ENCODE measurements around the gene RAD51. TPM values are rescaled to one million over a fixed set of nuclear protein-coding genes. Genes with fewer than 3 reads are reported as not detected.
A peak's percentile ranks its signal among the peaks of the same experiment; 100 is the strongest.

RAD51 gene
- total RNA-seq, 4 donors from 2014 or later: 0.64 to 2.2 (median 1.1) TPM

DNA sequence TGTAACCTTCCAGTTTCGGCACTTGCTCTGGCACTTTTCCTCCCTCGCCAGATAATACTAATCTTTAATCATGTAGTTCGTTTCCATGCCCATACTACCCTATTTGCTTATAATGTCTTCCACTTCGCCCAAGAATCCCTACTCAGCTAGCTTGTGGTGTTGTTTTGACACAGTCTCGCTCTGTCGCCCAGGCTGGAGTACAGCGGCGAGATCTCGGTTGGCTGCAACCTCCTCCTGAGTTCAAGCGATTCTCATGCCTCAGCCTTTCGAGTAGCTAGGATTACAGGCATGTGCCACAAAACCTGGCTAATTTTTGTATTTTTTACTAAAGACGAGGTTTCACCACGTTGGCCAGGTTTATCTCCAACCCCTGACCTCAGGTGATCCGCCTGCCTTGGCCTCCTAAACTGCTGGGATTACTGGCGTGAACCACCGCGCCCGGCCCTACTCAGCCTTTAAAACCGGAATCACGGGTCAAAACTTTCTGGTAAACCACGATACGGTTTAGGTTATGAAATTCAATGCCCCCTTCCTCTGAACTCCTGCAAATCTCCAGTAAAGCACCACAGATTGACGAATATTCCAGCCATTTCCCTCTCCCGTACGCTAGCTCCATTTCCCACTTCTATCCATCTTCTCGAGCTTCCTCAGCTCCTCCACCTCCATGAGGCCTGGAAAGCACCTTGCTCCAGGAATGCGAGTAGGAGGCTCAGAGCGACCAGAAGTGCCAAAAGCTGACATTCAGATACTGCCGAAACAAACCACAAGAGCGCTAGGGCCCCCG is 878 bp upstream of the RAD51 start:
- peak overlapping the region; percentile 65 for H3K4me3 ChIP-seq
- 27% methylated on average over 31 of the region's 31 CpGs for WGBS
- H3K4me1 ChIP-seq: peaks cover 13% of the 10 kb centered on the region
- peak overlapping the region; percentile 97 for H3K27ac ChIP-seq
- no peak for DNase-seq (ENCODE audit: low spot score in 2 of 2)
- TF ChIP-seq EP300 (IDR thresholded peaks at IDR 0.05) (no peak), POLR2AphosphoS5 (IDR thresholded peaks at IDR 0.05) (no peak), POLR2A (IDR thresholded peaks at IDR 0.05) (no peak)
- TF ChIP-seq, protein P1, sequence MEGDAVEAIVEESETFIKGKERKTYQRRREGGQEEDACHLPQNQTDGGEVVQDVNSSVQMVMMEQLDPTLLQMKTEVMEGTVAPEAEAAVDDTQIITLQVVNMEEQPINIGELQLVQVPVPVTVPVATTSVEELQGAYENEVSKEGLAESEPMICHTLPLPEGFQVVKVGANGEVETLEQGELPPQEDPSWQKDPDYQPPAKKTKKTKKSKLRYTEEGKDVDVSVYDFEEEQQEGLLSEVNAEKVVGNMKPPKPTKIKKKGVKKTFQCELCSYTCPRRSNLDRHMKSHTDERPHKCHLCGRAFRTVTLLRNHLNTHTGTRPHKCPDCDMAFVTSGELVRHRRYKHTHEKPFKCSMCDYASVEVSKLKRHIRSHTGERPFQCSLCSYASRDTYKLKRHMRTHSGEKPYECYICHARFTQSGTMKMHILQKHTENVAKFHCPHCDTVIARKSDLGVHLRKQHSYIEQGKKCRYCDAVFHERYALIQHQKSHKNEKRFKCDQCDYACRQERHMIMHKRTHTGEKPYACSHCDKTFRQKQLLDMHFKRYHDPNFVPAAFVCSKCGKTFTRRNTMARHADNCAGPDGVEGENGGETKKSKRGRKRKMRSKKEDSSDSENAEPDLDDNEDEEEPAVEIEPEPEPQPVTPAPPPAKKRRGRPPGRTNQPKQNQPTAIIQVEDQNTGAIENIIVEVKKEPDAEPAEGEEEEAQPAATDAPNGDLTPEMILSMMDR (IDR thresholded peaks at IDR 0.05): no peak
- H3K27me3 ChIP-seq: no peaks in the 10 kb centered on the region
- H3K36me3 ChIP-seq: peaks cover 10% of the 10 kb centered on the region
- no peaks in the 10 kb centered on the region for H3K9me3 ChIP-seq

DNA sequence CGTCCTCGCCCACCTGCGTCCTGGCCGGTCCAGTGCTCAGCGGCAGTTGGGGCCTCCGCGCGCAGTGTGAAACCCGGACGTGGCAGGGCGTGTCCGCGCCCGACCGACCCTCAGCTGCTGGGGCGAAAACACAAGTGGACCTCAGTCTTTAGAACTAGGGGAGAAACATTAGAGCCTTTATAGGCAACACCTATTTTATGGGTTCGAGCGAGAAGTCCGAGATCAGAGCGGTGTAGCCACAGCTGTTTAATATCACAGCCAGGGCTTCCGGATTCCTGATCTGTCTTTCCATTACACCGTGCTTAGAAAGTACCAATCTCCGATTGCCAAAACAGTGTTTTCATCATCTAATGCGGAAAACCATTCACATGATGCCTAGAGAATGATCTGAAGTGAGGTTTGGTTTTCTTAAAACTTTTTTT is 506 bp downstream of the RAD51 start:
- no peak for DNase-seq (ENCODE audit: low spot score in 2 of 2)
- Histone ChIP-seq H3K27me3 (no peaks in the 10 kb centered on the region), H3K27ac (no peak overlapping the region), H3K36me3 (peaks cover 10% of the 10 kb centered on the region), H3K9me3 (no peaks in the 10 kb centered on the region), H3K4me1 (peaks cover 13% of the 10 kb centered on the region), H3K4me3 (peak overlapping the region; percentile 65)
- WGBS: under 1% methylated on average over 19 of the region's 24 CpGs
- TF ChIP-seq EP300 (IDR thresholded peaks at IDR 0.05) (no peak), POLR2A (IDR thresholded peaks at IDR 0.05) (no peak), POLR2AphosphoS5 (IDR thresholded peaks at IDR 0.05) (no peak)
- TF ChIP-seq, protein P1 (IDR thresholded peaks at IDR 0.05): no peak

DNA sequence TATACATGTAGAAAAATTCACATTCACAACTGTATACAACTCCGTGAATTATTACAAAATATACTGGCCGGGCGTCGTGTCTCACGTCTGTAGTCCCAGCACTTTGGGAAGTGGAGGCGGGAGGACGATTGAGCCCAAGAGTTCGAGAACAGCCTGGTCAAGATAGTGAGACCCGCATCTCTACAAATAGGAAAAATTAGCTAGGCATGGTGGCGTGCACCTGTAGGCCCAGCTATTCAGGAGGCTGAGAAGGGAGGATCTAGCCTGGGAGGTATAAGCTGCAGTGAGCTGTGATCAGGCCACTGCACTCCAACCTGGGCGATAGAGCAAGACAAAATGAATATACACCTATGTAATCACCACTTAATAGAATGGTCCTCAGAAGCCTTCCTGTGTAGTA is 1.3 kb downstream of the RAD51 start:
- Histone ChIP-seq H3K27me3 (no peaks in the 10 kb centered on the region), H3K4me1 (peaks cover 13% of the 10 kb centered on the region), H3K27ac (no peak overlapping the region), H3K9me3 (no peaks in the 10 kb centered on the region), H3K4me3 (no peak overlapping the region), H3K36me3 (peaks cover 10% of the 10 kb centered on the region)
- no peak for DNase-seq (ENCODE audit: low spot score in 2 of 2)
- no peak for TF ChIP-seq POLR2A (IDR thresholded peaks at IDR 0.05)
- TF ChIP-seq, protein P1 (IDR thresholded peaks at IDR 0.05): no peak
- TF ChIP-seq EP300 (IDR thresholded peaks at IDR 0.05): no peak
- TF ChIP-seq POLR2AphosphoS5 (IDR thresholded peaks at IDR 0.05): no peak
- WGBS: 88% methylated on average over 11 of the region's 11 CpGs

DNA sequence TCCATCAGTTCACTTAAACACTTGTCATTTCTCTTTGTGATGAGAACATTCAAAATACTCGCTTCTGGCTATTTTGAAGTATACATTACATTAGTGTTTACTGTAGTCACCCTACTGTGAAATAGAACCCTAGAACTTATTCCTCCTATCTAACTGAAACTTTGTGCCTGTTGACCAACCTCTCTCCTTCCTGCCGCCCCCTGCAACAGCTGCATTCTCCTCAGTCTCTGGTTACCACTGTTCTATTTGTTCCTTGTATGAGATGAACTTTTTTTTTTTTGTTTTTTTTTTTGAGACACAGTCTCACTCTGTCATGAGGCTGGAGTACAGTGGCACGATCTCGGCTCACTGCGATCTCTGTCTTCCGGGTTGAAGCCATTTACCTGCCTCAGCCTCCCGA is 2.9 kb downstream of the RAD51 start:
- no peaks in the 10 kb centered on the region for H3K27me3 ChIP-seq
- H3K36me3 ChIP-seq: no peaks in the 10 kb centered on the region
- no peak overlapping the region for H3K27ac ChIP-seq
- peaks cover 13% of the 10 kb centered on the region for H3K4me1 ChIP-seq
- no peaks in the 10 kb centered on the region for H3K9me3 ChIP-seq
- TF ChIP-seq POLR2AphosphoS5 (IDR thresholded peaks at IDR 0.05): no peak
- TF ChIP-seq, protein P1 (IDR thresholded peaks at IDR 0.05): no peak
- no peak for TF ChIP-seq EP300 (IDR thresholded peaks at IDR 0.05)
- no peak for TF ChIP-seq POLR2A (IDR thresholded peaks at IDR 0.05)
- WGBS: 93% methylated on average over 7 of the region's 7 CpGs
- no peak for DNase-seq (ENCODE audit: low spot score in 2 of 2)
- no peak overlapping the region for H3K4me3 ChIP-seq

DNA sequence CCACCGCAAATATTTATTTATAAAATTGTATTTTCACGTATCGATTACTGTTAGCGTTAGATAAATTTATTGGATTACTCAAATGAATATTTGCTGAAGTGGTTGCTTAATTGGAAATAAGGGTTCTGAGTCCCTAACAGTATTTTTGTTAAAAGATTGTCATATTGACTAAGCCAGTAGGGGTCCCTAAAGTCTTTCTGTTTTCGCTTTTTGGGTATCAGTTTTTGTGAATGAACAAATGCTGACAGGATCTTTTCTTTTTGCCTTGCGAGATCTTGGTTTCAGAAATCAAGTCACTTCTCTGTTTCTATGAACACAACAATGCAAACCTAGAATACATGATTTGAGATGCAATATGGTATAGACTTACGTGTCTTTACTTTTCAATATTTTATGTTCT is 7.1 kb downstream of the RAD51 start:
- no peak for TF ChIP-seq EP300 (IDR thresholded peaks at IDR 0.05)
- no peak for TF ChIP-seq POLR2AphosphoS5 (IDR thresholded peaks at IDR 0.05)
- TF ChIP-seq, protein P1 (IDR thresholded peaks at IDR 0.05): no peak
- TF ChIP-seq POLR2A (IDR thresholded peaks at IDR 0.05): no peak
- WGBS: 90% methylated on average over 7 of the region's 7 CpGs

More for the DNA sequence above, 7.1 kb downstream of the RAD51 start:
- Histone ChIP-seq H3K36me3 (no peaks in the 10 kb centered on the region), H3K4me3 (no peak overlapping the region), H3K4me1 (no peaks in the 10 kb centered on the region), H3K27ac (no peak overlapping the region), H3K9me3 (no peaks in the 10 kb centered on the region), H3K27me3 (no peaks in the 10 kb centered on the region)
- DNase-seq (ENCODE audit: low spot score in 2 of 2): no peak
